ENCODE results near the gene GNLY.

GRCh38 chr2:85745619-85746018 is 51.5 kb downstream of the GNLY start:
- TF ChIP-seq CTCF (conservative IDR thresholded peaks at IDR 0.05; ENCODE audit: low read depth, low read length) (no peak), EZH2 (IDR thresholded peaks at IDR 0.05; ENCODE audit: low read length, unreplicated experiment) (no peak)

Measured in PC-3 (cell line).